ENCODE data around the gene CERS1. TPM values are rescaled to one million over a fixed set of nuclear protein-coding genes. Genes with fewer than 3 reads are reported as not detected.

Gene CERS1
- total and polyA plus RNA-seq, 10 of the 15 experiments (the other 5 are each of a cell fraction or from before 2014, with no cell fraction given), result 0.19 TPM; not detected in 9

DNA sequence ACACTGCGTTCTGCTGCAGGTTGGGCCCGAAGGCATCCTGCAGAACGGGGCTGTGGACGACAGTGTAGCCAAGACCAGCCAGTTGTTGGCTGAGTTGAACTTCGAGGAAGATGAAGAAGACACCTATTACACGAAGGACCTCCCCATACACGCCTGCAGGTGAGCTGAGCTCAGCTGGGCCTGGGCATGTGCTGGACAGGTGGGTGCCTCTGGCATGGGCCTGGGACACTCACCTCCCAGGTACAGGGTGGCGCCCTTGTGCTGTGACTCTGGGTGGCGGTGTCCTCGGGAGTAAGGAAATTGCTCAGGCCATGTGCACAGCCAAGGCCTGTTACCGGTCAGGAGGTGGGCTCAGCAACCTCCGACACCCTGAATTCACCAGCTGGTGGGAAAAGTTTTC lies 50.0 kb downstream of the CERS1 start (continued):
- TF ChIP-seq, protein P1, sequence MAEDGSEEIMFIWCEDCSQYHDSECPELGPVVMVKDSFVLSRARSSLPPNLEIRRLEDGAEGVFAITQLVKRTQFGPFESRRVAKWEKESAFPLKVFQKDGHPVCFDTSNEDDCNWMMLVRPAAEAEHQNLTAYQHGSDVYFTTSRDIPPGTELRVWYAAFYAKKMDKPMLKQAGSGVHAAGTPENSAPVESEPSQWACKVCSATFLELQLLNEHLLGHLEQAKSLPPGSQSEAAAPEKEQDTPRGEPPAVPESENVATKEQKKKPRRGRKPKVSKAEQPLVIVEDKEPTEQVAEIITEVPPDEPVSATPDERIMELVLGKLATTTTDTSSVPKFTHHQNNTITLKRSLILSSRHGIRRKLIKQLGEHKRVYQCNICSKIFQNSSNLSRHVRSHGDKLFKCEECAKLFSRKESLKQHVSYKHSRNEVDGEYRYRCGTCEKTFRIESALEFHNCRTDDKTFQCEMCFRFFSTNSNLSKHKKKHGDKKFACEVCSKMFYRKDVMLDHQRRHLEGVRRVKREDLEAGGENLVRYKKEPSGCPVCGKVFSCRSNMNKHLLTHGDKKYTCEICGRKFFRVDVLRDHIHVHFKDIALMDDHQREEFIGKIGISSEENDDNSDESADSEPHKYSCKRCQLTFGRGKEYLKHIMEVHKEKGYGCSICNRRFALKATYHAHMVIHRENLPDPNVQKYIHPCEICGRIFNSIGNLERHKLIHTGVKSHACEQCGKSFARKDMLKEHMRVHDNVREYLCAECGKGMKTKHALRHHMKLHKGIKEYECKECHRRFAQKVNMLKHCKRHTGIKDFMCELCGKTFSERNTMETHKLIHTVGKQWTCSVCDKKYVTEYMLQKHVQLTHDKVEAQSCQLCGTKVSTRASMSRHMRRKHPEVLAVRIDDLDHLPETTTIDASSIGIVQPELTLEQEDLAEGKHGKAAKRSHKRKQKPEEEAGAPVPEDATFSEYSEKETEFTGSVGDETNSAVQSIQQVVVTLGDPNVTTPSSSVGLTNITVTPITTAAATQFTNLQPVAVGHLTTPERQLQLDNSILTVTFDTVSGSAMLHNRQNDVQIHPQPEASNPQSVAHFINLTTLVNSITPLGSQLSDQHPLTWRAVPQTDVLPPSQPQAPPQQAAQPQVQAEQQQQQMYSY (CRISPR knock-in tag; IDR thresholded peaks at IDR 0.05), result no peak
- TF ChIP-seq, protein P2, sequence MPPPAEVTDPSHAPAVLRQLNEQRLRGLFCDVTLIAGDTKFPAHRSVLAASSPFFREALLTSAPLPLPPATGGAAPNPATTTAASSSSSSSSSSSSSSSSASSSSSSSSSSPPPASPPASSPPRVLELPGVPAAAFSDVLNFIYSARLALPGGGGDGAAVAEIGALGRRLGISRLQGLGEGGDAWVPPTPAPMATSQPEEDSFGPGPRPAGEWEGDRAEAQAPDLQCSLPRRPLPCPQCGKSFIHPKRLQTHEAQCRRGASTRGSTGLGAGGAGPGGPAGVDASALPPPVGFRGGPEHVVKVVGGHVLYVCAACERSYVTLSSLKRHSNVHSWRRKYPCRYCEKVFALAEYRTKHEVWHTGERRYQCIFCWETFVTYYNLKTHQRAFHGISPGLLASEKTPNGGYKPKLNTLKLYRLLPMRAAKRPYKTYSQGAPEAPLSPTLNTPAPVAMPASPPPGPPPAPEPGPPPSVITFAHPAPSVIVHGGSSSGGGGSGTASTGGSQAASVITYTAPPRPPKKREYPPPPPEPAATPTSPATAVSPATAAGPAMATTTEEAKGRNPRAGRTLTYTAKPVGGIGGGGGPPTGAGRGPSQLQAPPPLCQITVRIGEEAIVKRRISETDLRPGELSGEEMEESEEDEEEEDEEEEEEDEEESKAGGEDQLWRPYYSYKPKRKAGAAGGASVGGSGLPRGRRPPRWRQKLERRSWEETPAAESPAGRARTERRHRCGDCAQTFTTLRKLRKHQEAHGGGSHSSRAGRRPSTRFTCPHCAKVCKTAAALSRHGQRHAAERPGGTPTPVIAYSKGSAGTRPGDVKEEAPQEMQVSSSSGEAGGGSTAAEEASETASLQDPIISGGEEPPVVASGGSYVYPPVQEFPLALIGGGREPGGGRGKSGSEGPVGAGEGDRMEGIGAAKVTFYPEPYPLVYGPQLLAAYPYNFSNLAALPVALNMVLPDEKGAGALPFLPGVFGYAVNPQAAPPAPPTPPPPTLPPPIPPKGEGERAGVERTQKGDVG (CRISPR knock-in tag; IDR thresholded peaks at IDR 0.05), result no peak
- no peak for TF ChIP-seq HDAC2 (IDR thresholded peaks at IDR 0.05)
- TF ChIP-seq, protein P3, sequence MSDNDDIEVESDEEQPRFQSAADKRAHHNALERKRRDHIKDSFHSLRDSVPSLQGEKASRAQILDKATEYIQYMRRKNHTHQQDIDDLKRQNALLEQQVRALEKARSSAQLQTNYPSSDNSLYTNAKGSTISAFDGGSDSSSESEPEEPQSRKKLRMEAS (IDR thresholded peaks at IDR 0.05; ENCODE audit: low read depth, low read length), result no peak
- TF ChIP-seq, protein P4, sequence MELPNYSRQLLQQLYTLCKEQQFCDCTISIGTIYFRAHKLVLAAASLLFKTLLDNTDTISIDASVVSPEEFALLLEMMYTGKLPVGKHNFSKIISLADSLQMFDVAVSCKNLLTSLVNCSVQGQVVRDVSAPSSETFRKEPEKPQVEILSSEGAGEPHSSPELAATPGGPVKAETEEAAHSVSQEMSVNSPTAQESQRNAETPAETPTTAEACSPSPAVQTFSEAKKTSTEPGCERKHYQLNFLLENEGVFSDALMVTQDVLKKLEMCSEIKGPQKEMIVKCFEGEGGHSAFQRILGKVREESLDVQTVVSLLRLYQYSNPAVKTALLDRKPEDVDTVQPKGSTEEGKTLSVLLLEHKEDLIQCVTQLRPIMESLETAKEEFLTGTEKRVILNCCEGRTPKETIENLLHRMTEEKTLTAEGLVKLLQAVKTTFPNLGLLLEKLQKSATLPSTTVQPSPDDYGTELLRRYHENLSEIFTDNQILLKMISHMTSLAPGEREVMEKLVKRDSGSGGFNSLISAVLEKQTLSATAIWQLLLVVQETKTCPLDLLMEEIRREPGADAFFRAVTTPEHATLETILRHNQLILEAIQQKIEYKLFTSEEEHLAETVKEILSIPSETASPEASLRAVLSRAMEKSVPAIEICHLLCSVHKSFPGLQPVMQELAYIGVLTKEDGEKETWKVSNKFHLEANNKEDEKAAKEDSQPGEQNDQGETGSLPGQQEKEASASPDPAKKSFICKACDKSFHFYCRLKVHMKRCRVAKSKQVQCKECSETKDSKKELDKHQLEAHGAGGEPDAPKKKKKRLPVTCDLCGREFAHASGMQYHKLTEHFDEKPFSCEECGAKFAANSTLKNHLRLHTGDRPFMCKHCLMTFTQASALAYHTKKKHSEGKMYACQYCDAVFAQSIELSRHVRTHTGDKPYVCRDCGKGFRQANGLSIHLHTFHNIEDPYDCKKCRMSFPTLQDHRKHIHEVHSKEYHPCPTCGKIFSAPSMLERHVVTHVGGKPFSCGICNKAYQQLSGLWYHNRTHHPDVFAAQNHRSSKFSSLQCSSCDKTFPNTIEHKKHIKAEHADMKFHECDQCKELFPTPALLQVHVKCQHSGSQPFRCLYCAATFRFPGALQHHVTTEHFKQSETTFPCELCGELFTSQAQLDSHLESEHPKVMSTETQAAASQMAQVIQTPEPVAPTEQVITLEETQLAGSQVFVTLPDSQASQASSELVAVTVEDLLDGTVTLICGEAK (IDR thresholded peaks at IDR 0.05; ENCODE audit: borderline replicate concordance), result no peak
- TF ChIP-seq MXI1 (IDR thresholded peaks at IDR 0.05; ENCODE audit: low read depth, low read length), result no peak
